Left ventricle myocardium inferior (tissue), 1 donor: ENCODE results near the gene AP4E1. TPM values are rescaled to one million over a fixed set of nuclear protein-coding genes. Genes with fewer than 3 reads are reported as not detected.
A peak's percentile ranks its signal among the peaks of the same experiment; 100 is the strongest.

Experiments used
- DNase-seq: peaks from one replicate; pipeline ENCODE4 v3.0.0-alpha.2; 2020
- H3K27ac ChIP-seq: fragments of 200-600 bp; replicated peaks from 2 replicates; pipeline ENCODE4 v1.8.0; 2021
- H3K27me3 ChIP-seq: fragments of 200-600 bp; 2 replicates; pipeline ENCODE4 v1.8.0; 2021; ENCODE audit warnings: low read depth
- H3K36me3 ChIP-seq: fragments of 200-600 bp; 2 replicates; pipeline ENCODE4 v1.8.0; 2021
- H3K4me1 ChIP-seq: fragments of 200-600 bp; 2 replicates; pipeline ENCODE4 v1.8.0; 2021
- H3K4me3 ChIP-seq: fragments of 200-600 bp; 2 replicates; pipeline ENCODE4 v1.8.0; 2021; ENCODE audit warnings: mild to moderate bottlenecking, moderate library complexity
- H3K9me3 ChIP-seq: fragments of 200-600 bp; replicated peaks from 2 replicates; pipeline ENCODE4 v1.8.0; 2021
- intact Hi-C: fragments of 100-400 bp; cut with micrococcal nuclease; formaldehyde crosslinking; loops from one replicate; pipeline ENCODE4 v1.11.0; 2022
- total RNA-seq: library from RNA; stranded (reverse); fragmentation: NEBNext Ultra II Directional; extraction: Animal tissue kit (Norgen Biotek cat#: 25700); gene quantifications from one replicate; pipeline ENCODE4 v1.2.1, GENCODE V29; 2021
- TF ChIP-seq, protein P1 (sequence below): fragments of 200-600 bp; IDR thresholded peaks from 2 replicates; pipeline ENCODE4 v1.8.0; 2021; ENCODE audit warnings: antibody characterized with exemption, mild to moderate bottlenecking, borderline replicate concordance
- donor health status: DM: no; HTN: yes; CAD: no; lungs with severe emphysema.

AP4E1 gene
- total RNA-seq, 1 donor from 2014 or later: 8.0 TPM

DNA sequence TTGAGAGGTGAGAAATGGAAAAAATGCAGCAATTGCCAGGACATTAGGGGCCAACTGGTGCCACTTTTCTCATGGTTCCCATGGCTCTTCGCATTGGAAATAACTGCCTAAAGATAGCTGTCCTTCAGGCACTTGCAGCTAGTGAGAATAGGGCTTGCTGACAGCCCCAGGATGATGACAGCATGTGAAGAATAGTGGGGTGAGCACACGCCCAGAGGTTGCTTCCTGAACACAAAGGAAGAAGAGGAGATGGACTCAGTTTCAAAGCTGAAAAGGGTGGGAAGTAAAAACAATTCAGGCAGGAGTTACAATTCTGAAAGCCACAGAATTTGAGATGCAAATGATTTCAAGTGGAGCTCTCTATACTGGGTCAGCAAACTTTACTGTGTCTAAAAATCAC lies 140.6 kb downstream of the AP4E1 start:
- no peak overlapping the region for H3K27ac ChIP-seq
- DNase-seq: no peak
- intact Hi-C loops: no loop called here
- H3K27me3 ChIP-seq: no peaks in the 10 kb centered on the region
- TF ChIP-seq, protein P1, sequence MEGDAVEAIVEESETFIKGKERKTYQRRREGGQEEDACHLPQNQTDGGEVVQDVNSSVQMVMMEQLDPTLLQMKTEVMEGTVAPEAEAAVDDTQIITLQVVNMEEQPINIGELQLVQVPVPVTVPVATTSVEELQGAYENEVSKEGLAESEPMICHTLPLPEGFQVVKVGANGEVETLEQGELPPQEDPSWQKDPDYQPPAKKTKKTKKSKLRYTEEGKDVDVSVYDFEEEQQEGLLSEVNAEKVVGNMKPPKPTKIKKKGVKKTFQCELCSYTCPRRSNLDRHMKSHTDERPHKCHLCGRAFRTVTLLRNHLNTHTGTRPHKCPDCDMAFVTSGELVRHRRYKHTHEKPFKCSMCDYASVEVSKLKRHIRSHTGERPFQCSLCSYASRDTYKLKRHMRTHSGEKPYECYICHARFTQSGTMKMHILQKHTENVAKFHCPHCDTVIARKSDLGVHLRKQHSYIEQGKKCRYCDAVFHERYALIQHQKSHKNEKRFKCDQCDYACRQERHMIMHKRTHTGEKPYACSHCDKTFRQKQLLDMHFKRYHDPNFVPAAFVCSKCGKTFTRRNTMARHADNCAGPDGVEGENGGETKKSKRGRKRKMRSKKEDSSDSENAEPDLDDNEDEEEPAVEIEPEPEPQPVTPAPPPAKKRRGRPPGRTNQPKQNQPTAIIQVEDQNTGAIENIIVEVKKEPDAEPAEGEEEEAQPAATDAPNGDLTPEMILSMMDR: no peak
- peaks cover 52% of the 10 kb centered on the region for H3K4me1 ChIP-seq
- no peak overlapping the region for H3K4me3 ChIP-seq
- no peaks in the 10 kb centered on the region for H3K36me3 ChIP-seq
- no peaks in the 10 kb centered on the region for H3K9me3 ChIP-seq

DNA sequence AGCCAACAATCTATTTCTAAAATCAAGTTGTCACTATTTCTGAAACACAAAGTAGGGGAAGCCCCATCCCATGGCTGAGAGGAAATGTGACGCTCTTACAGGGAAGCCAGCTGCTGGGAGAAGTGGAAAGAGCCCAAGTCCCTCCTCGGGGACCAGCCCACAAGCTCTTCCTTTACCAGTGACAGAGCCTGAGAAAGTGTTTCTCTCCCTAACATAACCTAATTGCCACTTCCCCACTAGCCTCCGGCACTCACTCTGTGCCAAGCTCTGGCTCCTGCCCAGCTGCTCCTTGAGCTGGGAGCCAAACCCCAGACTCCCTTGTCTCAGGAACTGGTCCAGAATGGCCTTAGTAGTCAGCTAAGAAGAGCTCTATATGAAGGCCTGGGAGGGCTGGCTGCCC lies 143.3 kb downstream of the AP4E1 start:
- H3K27ac ChIP-seq: no peak overlapping the region
- DNase-seq: peak; percentile 52
- no peak overlapping the region for H3K4me3 ChIP-seq
- peaks cover 2% of the 10 kb centered on the region for H3K36me3 ChIP-seq
- H3K9me3 ChIP-seq: no peaks in the 10 kb centered on the region
- peaks cover 48% of the 10 kb centered on the region for H3K4me1 ChIP-seq
- TF ChIP-seq, protein P1: no peak
- H3K27me3 ChIP-seq: no peaks in the 10 kb centered on the region
- intact Hi-C loops: no loop called here

GRCh38 chr15:51053571-51053970 lies 145.1 kb downstream of the AP4E1 start:
- DNase-seq: no peak
- Histone ChIP-seq H3K9me3 (no peaks in the 10 kb centered on the region), H3K4me1 (peaks cover 30% of the 10 kb centered on the region), H3K27ac (no peak overlapping the region), H3K4me3 (no peak overlapping the region), H3K27me3 (no peaks in the 10 kb centered on the region), H3K36me3 (peaks cover 9% of the 10 kb centered on the region)
- intact Hi-C loops: no loop called here
- TF ChIP-seq, protein P1: no peak

- no peaks in the 10 kb centered on the region for H3K9me3 ChIP-seq
- TF ChIP-seq, protein P1: no peak
- peaks cover 9% of the 10 kb centered on the region for H3K36me3 ChIP-seq
- no peaks in the 10 kb centered on the region for H3K27me3 ChIP-seq
- H3K4me1 ChIP-seq: peaks cover 21% of the 10 kb centered on the region
- H3K27ac ChIP-seq: no peak overlapping the region
- DNase-seq: no peak
- intact Hi-C loops: no loop called here
- H3K4me3 ChIP-seq: no peak overlapping the region
These were observed 146.1 kb downstream of the AP4E1 start for GRCh38 chr15:51054535-51054934.

Other genes starting within 250 kb of the AP4E1 start
- 32.2 TPM for gene TRPM7, start 221.9 kb upstream of the AP4E1 start, total RNA-seq
- 78.0 TPM for gene SPPL2A, start 143.0 kb upstream of the AP4E1 start, total RNA-seq
- gene TNFAIP8L3, start 186.2 kb downstream of the AP4E1 start, total RNA-seq: 6.0 TPM